CD4-positive, alpha-beta T cell treated with Interleukin-12 subunit alpha and Interleukin-12 subunit beta, for 1 hour (primary cell): ENCODE results near the gene RNLS.
"Not testable (repeated sequence)": the region's sequence is repeated elsewhere in the genome, so short reads cannot be mapped to it uniquely, and the experiment has no call there.

Experiments
- DNase-seq: peaks from one replicate; pipeline ENCODE4 v3.0.0-alpha.2; 2020

The RNLS gene

GRCh38 chr10:88383276-88383675 is 199.8 kb downstream of the RNLS start:
- DNase-seq: no peak

GRCh38 chr10:88382699-88383098 is 200.4 kb downstream of the RNLS start:
- no peak for DNase-seq

- DNase-seq: no peak
These were observed 203.5 kb downstream of the RNLS start for GRCh38 chr10:88379575-88379974.

GRCh38 chr10:88377510-88377909 is 205.6 kb downstream of the RNLS start:
- DNase-seq: no peak

- DNase-seq: no peak
These were observed 208.5 kb downstream of the RNLS start for GRCh38 chr10:88374392-88375175.

GRCh38 chr10:88372881-88373592 is 210.1 kb downstream of the RNLS start:
- no peak for DNase-seq

- no peak for DNase-seq
These were observed 210.9 kb downstream of the RNLS start for GRCh38 chr10:88372051-88372715.

GRCh38 chr10:88370713-88371112 is 212.4 kb downstream of the RNLS start:
- no peak for DNase-seq

- DNase-seq: no peak
These were observed 216.3 kb downstream of the RNLS start for GRCh38 chr10:88366772-88367171.

- no peak for DNase-seq
These were observed 220.9 kb downstream of the RNLS start for GRCh38 chr10:88361995-88362807.

- no peak for DNase-seq
These were observed 221.6 kb downstream of the RNLS start for GRCh38 chr10:88361494-88361893.

- DNase-seq: not testable (repeated sequence)
These were observed 227.4 kb downstream of the RNLS start for GRCh38 chr10:88355750-88356149.

GRCh38 chr10:88347597-88348304 is 235.4 kb downstream of the RNLS start:
- no peak for DNase-seq

GRCh38 chr10:88347022-88347421 is 236.1 kb downstream of the RNLS start:
- no peak for DNase-seq

GRCh38 chr10:88346144-88346977 is 236.8 kb downstream of the RNLS start:
- no peak for DNase-seq

- DNase-seq: no peak
These were observed 239.2 kb downstream of the RNLS start for GRCh38 chr10:88343761-88344484.

GRCh38 chr10:88342733-88343310 is 240.3 kb downstream of the RNLS start:
- DNase-seq: no peak

- no peak for DNase-seq
These were observed 246.0 kb downstream of the RNLS start for GRCh38 chr10:88337134-88337533.

- no peak for DNase-seq
These were observed 246.8 kb downstream of the RNLS start for GRCh38 chr10:88336334-88336733.

GRCh38 chr10:88333248-88333630 is 249.9 kb downstream of the RNLS start:
- no peak for DNase-seq
